ENCODE data around the gene AKT2. TPM values are rescaled to one million over a fixed set of nuclear protein-coding genes. Genes with fewer than 3 reads are reported as not detected.

AKT2 gene
- total RNA-seq, 1 experiment from 2014 or later, result 141 TPM

DNA sequence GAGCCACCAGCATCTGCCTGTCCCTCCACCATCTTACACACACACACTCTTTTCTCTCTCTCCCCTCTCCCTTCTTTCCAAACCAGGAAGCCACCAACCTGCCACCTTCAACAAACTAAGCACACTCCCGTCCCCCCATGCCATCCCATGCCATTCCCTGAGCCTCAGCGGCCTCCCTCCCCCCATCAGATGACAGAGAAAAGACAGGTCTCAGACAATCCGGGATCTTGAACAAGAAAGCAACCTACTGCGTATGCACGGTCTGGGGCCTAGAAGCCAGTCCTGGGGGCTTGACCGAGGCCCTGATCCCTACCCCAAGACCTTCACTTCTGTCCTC is 19.4 kb downstream of the AKT2 start:
- intact Hi-C loops (cut with micrococcal nuclease), result no loop called here
- Histone ChIP-seq H3K9me2 (ENCODE audit: insufficient read depth) (no peaks in the 10 kb centered on the region), H3K4me3 (replicated peaks in 1 of 2; ENCODE audit: low read depth in 1 of 2, low read length in 2 of 2) (no peak overlapping the region), H3K79me2 (ENCODE audit: insufficient read depth, low read length) (peaks cover 42% of the 10 kb centered on the region; the same call in 1 of the 2 replicates), H2AFZ (ENCODE audit: low read depth, low read length, poor library complexity, severe bottlenecking) (no peak overlapping the region), H3K4me2 (ENCODE audit: low read length) (no peak overlapping the region), H3K36me3 (ENCODE audit: control insufficient read depth in 1 of 2, insufficient read depth in 2 of 2, low read length in 2 of 2) (peaks cover 0 to 15% of the 10 kb centered on the region in 2 experiments; a peak in 2 of 4 replicates), H3K27ac (ENCODE audit: low read depth, low read length) (no peak overlapping the region), H3K9me3 (ENCODE audit: control insufficient read depth in 1 of 2, insufficient read depth in 1 of 2, low read depth in 1 of 2, low read length in 2 of 2) (no peaks in the 10 kb centered on the region), H3K27me3 (ENCODE audit: insufficient read depth, low read length) (no peaks in the 10 kb centered on the region), H4K20me1 (ENCODE audit: insufficient read depth) (no peaks in the 10 kb centered on the region), H3K9ac (ENCODE audit: low read length) (no peak overlapping the region), H3K4me1 (ENCODE audit: control insufficient read depth in 1 of 2, insufficient read depth in 2 of 2, low read length in 2 of 2) (no peaks in the 10 kb centered on the region)
- ChIA-PET CTCF (interaction anchor here (1.2 kb wide), 1 partner anchor 29 kb away, joined by 3 read pairs; no protein-coding TSS in a partner anchor), RAD21 (ENCODE audit: low non-redundant PET in 1 of 2, low total read pairs in 2 of 2, uncharacterized antibody in 2 of 2, unreplicated experiment in 2 of 2) (no interaction called here), POLR2A (no interaction called here)
- TF ChIP-seq, protein P1, sequence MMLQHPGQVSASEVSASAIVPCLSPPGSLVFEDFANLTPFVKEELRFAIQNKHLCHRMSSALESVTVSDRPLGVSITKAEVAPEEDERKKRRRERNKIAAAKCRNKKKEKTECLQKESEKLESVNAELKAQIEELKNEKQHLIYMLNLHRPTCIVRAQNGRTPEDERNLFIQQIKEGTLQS (IDR thresholded peaks at IDR 0.05), result no peak
- TF ChIP-seq ZNF274 (IDR thresholded peaks at IDR 0.05; ENCODE audit: low read depth, low read length) (no peak), CBX3 (IDR thresholded peaks at IDR 0.05; ENCODE audit: low read depth) (no peak), EZH2 (IDR thresholded peaks at IDR 0.05) (no peak), JUND (IDR thresholded peaks at IDR 0.05) (no peak), EZH2phosphoT487 (IDR thresholded peaks at IDR 0.05; ENCODE audit: borderline replicate concordance) (no peak), SIN3A (IDR thresholded peaks at IDR 0.05; ENCODE audit: low read depth) (no peak), SRF (IDR thresholded peaks at IDR 0.05; ENCODE audit: low read depth) (no peak), TCF7L2 (IDR thresholded peaks at IDR 0.05; ENCODE audit: borderline replicate concordance, extremely low read depth, insufficient read depth, insufficient read length) (no peak), SP1 (IDR thresholded peaks at IDR 0.05; ENCODE audit: low read depth) (no peak), POLR2A (IDR thresholded peaks at IDR 0.05; ENCODE audit: borderline replicate concordance, extremely low read depth, insufficient read depth, insufficient read length) (no peak), CEBPB (IDR thresholded peaks at IDR 0.05; ENCODE audit: low read depth) (no peak)
- TF ChIP-seq, protein P2, sequence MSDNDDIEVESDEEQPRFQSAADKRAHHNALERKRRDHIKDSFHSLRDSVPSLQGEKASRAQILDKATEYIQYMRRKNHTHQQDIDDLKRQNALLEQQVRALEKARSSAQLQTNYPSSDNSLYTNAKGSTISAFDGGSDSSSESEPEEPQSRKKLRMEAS (IDR thresholded peaks at IDR 0.05), result no peak
- TF ChIP-seq, protein P3, sequence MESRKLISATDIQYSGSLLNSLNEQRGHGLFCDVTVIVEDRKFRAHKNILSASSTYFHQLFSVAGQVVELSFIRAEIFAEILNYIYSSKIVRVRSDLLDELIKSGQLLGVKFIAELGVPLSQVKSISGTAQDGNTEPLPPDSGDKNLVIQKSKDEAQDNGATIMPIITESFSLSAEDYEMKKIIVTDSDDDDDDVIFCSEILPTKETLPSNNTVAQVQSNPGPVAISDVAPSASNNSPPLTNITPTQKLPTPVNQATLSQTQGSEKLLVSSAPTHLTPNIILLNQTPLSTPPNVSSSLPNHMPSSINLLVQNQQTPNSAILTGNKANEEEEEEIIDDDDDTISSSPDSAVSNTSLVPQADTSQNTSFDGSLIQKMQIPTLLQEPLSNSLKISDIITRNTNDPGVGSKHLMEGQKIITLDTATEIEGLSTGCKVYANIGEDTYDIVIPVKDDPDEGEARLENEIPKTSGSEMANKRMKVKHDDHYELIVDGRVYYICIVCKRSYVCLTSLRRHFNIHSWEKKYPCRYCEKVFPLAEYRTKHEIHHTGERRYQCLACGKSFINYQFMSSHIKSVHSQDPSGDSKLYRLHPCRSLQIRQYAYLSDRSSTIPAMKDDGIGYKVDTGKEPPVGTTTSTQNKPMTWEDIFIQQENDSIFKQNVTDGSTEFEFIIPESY (IDR thresholded peaks at IDR 0.05; ENCODE audit: extremely low read depth, insufficient replicate concordance, low read length), result no peak
- TF ChIP-seq, protein P4, sequence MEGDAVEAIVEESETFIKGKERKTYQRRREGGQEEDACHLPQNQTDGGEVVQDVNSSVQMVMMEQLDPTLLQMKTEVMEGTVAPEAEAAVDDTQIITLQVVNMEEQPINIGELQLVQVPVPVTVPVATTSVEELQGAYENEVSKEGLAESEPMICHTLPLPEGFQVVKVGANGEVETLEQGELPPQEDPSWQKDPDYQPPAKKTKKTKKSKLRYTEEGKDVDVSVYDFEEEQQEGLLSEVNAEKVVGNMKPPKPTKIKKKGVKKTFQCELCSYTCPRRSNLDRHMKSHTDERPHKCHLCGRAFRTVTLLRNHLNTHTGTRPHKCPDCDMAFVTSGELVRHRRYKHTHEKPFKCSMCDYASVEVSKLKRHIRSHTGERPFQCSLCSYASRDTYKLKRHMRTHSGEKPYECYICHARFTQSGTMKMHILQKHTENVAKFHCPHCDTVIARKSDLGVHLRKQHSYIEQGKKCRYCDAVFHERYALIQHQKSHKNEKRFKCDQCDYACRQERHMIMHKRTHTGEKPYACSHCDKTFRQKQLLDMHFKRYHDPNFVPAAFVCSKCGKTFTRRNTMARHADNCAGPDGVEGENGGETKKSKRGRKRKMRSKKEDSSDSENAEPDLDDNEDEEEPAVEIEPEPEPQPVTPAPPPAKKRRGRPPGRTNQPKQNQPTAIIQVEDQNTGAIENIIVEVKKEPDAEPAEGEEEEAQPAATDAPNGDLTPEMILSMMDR (IDR thresholded peaks at IDR 0.05 in 2 of 3, conservative IDR thresholded peaks at IDR 0.05 in 1 of 3; ENCODE audit: borderline replicate concordance in 1 of 3, insufficient read depth in 1 of 3, low read depth in 2 of 3, low read length in 2 of 3), result no peak
- DNase-seq (ENCODE audit: low read depth, low spot score) (no peak), ATAC-seq (no peak)
- no TSS peak for BruUV-seq (replicated peaks)
